ENCODE results near the gene FIGNL2. TPM values are rescaled to one million over a fixed set of nuclear protein-coding genes. Genes with fewer than 3 reads are reported as not detected.

FIGNL2 gene
- total RNA-seq, 4 donors from 2014 or later, result 1.1 to 2.1 (median 1.3) TPM

DNA sequence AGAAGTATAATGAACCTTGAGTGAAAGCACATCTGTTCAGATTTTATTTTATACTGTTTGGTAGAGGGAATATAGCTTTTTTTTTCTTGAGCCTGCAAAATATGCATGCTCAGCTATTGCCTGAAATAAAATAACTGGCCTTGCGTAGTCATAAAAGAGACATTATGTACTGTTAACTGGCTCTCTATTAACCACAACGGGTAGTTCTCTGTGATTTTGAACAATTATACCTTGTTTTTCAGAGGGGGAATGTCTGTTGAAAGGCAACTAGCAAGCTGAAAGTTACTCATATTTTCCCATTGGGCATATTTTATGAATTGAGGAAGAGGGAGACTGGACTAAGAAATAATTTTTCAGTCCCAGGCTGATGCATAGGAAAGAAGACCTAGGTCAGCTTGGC is 62.6 kb downstream of the FIGNL2 start:
- no peak overlapping the region for H3K27ac ChIP-seq
- 34 to 49% methylated on average over 2 of the region's 2 CpGs for WGBS, 2 donors
- TF ChIP-seq EP300 (IDR thresholded peaks at IDR 0.05), result no peak
- TF ChIP-seq POLR2A (IDR thresholded peaks at IDR 0.05), result no peak
- TF ChIP-seq, protein P1, sequence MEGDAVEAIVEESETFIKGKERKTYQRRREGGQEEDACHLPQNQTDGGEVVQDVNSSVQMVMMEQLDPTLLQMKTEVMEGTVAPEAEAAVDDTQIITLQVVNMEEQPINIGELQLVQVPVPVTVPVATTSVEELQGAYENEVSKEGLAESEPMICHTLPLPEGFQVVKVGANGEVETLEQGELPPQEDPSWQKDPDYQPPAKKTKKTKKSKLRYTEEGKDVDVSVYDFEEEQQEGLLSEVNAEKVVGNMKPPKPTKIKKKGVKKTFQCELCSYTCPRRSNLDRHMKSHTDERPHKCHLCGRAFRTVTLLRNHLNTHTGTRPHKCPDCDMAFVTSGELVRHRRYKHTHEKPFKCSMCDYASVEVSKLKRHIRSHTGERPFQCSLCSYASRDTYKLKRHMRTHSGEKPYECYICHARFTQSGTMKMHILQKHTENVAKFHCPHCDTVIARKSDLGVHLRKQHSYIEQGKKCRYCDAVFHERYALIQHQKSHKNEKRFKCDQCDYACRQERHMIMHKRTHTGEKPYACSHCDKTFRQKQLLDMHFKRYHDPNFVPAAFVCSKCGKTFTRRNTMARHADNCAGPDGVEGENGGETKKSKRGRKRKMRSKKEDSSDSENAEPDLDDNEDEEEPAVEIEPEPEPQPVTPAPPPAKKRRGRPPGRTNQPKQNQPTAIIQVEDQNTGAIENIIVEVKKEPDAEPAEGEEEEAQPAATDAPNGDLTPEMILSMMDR (IDR thresholded peaks at IDR 0.05), result no peak
- H3K36me3 ChIP-seq, result no peaks in the 10 kb centered on the region
- peaks cover 0 to 3% (median 0%) of the 10 kb centered on the region in 4 donors for H3K4me1 ChIP-seq
- no peak for DNase-seq (ENCODE audit: low spot score in 2 of 2)
- no peak overlapping the region for H3K4me3 ChIP-seq
- H3K9me3 ChIP-seq, result no peaks in the 10 kb centered on the region
- no peaks in the 10 kb centered on the region for H3K27me3 ChIP-seq

DNA sequence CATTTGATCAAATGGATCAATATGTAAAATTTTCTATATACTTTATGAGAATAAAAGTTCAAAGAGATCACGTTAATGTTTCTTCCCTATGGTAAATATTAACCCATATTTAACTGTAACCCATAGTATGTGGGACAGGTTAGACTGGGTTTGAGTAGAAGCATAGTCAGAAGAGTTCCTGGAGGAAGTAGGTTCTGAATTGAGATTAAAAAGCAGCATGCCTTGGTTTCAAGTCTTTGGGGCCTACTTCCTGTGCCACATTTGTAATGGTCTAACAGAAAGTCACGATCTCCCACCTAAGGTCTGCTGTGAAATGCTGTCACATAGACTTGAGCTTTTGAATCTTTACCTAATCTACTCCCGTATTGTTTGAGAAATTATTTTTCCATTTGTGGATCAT is 63.8 kb downstream of the FIGNL2 start:
- 85 to 89% methylated on average over 3 of the region's 3 CpGs for WGBS, 2 donors
- Histone ChIP-seq H3K27me3 (no peaks in the 10 kb centered on the region), H3K36me3 (no peaks in the 10 kb centered on the region), H3K9me3 (no peaks in the 10 kb centered on the region), H3K27ac (no peak overlapping the region), H3K4me1 (peaks cover 0 to 3% (median 0%) of the 10 kb centered on the region in 4 donors), H3K4me3 (no peak overlapping the region)
- TF ChIP-seq EP300 (IDR thresholded peaks at IDR 0.05), result no peak
- no peak for TF ChIP-seq POLR2A (IDR thresholded peaks at IDR 0.05)
- TF ChIP-seq, protein P1 (IDR thresholded peaks at IDR 0.05), result no peak
- no peak for DNase-seq (ENCODE audit: low spot score in 2 of 2)

DNA sequence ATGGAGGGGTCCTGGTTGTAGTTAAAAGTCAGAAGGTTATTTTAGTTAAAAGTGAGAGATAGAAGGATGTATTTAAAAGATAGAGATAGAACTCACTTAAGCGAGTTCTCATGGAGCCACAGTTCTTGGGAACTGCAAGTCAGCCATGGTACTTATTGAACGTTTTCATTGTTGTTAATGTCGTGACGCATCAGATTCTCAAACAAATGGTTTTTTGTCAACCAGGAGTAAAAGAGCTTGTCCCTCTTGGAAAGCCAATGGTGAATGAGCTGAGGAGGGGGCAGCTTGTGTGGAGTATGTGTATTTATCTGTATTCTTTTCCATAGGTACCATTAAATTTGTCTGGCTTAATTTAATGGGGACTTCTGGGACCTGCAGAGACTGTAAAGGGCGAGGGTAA is 68.6 kb downstream of the FIGNL2 start:
- H3K9me3 ChIP-seq, result no peaks in the 10 kb centered on the region
- TF ChIP-seq EP300 (IDR thresholded peaks at IDR 0.05) (no peak), POLR2A (IDR thresholded peaks at IDR 0.05) (no peak)
- TF ChIP-seq, protein P1 (IDR thresholded peaks at IDR 0.05), result no peak
- 58 to 61% methylated on average over 5 of the region's 5 CpGs for WGBS, 2 donors
- no peak overlapping the region for H3K4me3 ChIP-seq
- H3K27ac ChIP-seq, result no peak overlapping the region
- no peaks in the 10 kb centered on the region for H3K4me1 ChIP-seq
- no peak for DNase-seq (ENCODE audit: low spot score in 2 of 2)
- H3K27me3 ChIP-seq, result no peaks in the 10 kb centered on the region
- no peaks in the 10 kb centered on the region for H3K36me3 ChIP-seq

DNA sequence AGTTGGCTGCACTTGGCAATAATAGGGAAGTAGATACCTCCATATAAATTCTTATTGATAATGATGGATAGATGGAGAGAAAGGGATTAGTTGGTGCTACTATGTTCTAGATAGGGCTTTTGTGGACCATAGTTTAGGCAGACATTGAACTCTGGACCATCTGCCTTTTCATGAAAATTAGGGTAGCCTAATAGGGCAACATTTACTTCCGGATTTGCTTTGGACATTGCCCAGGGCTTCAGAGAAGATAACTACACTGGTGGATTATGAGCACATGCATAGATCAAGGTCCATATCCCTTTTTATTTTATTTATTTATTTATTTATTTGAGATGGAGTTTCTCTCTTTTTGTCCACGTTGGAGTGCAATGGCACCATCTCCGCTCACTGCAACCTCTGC is 70.5 kb downstream of the FIGNL2 start:
- Histone ChIP-seq H3K4me1 (no peaks in the 10 kb centered on the region), H3K27ac (no peak overlapping the region), H3K27me3 (no peaks in the 10 kb centered on the region), H3K4me3 (no peak overlapping the region), H3K36me3 (peaks cover 0 to 8% (median 0%) of the 10 kb centered on the region in 3 donors), H3K9me3 (no peaks in the 10 kb centered on the region)
- WGBS, 2 donors, result 95% methylated on average over 3 of the region's 3 CpGs
- no peak for DNase-seq (ENCODE audit: low spot score in 2 of 2)
- no peak for TF ChIP-seq POLR2A (IDR thresholded peaks at IDR 0.05)
- TF ChIP-seq, protein P1 (IDR thresholded peaks at IDR 0.05), result no peak
- no peak for TF ChIP-seq EP300 (IDR thresholded peaks at IDR 0.05)

DNA sequence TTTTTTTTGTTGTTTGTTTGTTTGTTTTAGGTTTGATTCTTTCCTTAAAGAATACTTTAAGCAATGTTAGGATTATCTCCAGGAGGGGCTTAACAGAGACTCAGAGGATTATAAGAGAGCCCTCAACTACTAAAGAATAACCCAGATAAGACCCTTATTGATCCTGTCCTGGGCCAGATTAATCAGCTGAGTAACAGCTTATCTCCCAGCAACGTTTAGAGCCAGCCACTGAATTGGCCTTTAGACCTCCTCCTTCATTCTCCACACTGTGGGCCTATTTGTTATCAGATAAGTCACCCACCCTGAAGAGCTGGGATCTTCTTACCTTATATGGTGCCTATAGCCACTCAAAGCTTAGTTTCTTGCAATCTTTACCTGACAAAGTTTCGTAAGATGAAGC is 71.1 kb downstream of the FIGNL2 start:
- Histone ChIP-seq H3K4me1 (no peaks in the 10 kb centered on the region), H3K4me3 (no peak overlapping the region), H3K27me3 (no peaks in the 10 kb centered on the region), H3K27ac (no peak overlapping the region), H3K36me3 (peaks cover 0 to 8% (median 0%) of the 10 kb centered on the region in 3 donors), H3K9me3 (no peaks in the 10 kb centered on the region)
- no peak for DNase-seq (ENCODE audit: low spot score in 2 of 2)
- 58 to 59% methylated on average over 2 of the region's 2 CpGs for WGBS, 2 donors
- TF ChIP-seq EP300 (IDR thresholded peaks at IDR 0.05) (no peak), POLR2A (IDR thresholded peaks at IDR 0.05) (no peak)
- TF ChIP-seq, protein P1 (IDR thresholded peaks at IDR 0.05), result no peak

Measured in tibial nerve (tissue), 4 donors.